Measurements from ENCODE around the gene MMP21.

Gene MMP21

GRCh38 chr10:125747417-125747816 lies 28.2 kb downstream of the MMP21 start:
- H3K79me2 ChIP-seq (ENCODE audit: insufficient read depth, low read depth) = no peaks in the 10 kb centered on the region
- H3K9ac ChIP-seq = no peak overlapping the region
- H3K27me3 ChIP-seq (ENCODE audit: insufficient read depth, low read depth) = no peaks in the 10 kb centered on the region
- H3K27ac ChIP-seq = no peak overlapping the region
- H2AFZ ChIP-seq (ENCODE audit: low read depth) = no peak overlapping the region
- TF ChIP-seq CTCF (conservative IDR thresholded peaks at IDR 0.05; ENCODE audit: low read depth, low read length) = no peak
- H3K4me1 ChIP-seq (ENCODE audit: low read depth, poor library complexity, severe bottlenecking) = no peaks in the 10 kb centered on the region
- H3K4me3 ChIP-seq (IDR thresholded peaks at IDR 0.05; ENCODE audit: insufficient read depth, low read depth, low read length) = no peak overlapping the region
- H3K36me3 ChIP-seq (ENCODE audit: insufficient read depth) = peaks cover 8% of the 10 kb centered on the region; the same call in 1 of the 2 replicates
- no peak overlapping the region for H3K4me2 ChIP-seq
- no peaks in the 10 kb centered on the region for H4K20me1 ChIP-seq (ENCODE audit: insufficient read depth)

GRCh38 chr10:125744909-125745308 lies 30.7 kb downstream of the MMP21 start:
- TF ChIP-seq CTCF (conservative IDR thresholded peaks at IDR 0.05; ENCODE audit: low read depth, low read length) = no peak
- Histone ChIP-seq H3K27me3 (ENCODE audit: insufficient read depth, low read depth) (no peaks in the 10 kb centered on the region), H3K9ac (no peak overlapping the region), H3K27ac (no peak overlapping the region), H3K36me3 (ENCODE audit: insufficient read depth) (peaks cover 8% of the 10 kb centered on the region; the same call in 1 of the 2 replicates), H3K4me3 (IDR thresholded peaks at IDR 0.05; ENCODE audit: insufficient read depth, low read depth, low read length) (no peak overlapping the region), H3K4me1 (ENCODE audit: low read depth, poor library complexity, severe bottlenecking) (no peaks in the 10 kb centered on the region), H2AFZ (ENCODE audit: low read depth) (no peak overlapping the region), H3K79me2 (ENCODE audit: insufficient read depth, low read depth) (no peaks in the 10 kb centered on the region), H3K4me2 (no peak overlapping the region), H4K20me1 (ENCODE audit: insufficient read depth) (no peaks in the 10 kb centered on the region)

GRCh38 chr10:125742465-125742864 lies 33.2 kb downstream of the MMP21 start:
- H3K27ac ChIP-seq = no peak overlapping the region
- H3K79me2 ChIP-seq (ENCODE audit: insufficient read depth, low read depth) = no peaks in the 10 kb centered on the region
- H3K4me1 ChIP-seq (ENCODE audit: low read depth, poor library complexity, severe bottlenecking) = no peaks in the 10 kb centered on the region
- H3K4me3 ChIP-seq (IDR thresholded peaks at IDR 0.05; ENCODE audit: insufficient read depth, low read depth, low read length) = no peak overlapping the region
- no peak for TF ChIP-seq CTCF (conservative IDR thresholded peaks at IDR 0.05; ENCODE audit: low read depth, low read length)
- H3K4me2 ChIP-seq = no peak overlapping the region
- H2AFZ ChIP-seq (ENCODE audit: low read depth) = no peak overlapping the region
- peaks cover 17% of the 10 kb centered on the region; the same call in 1 of the 2 replicates for H3K36me3 ChIP-seq (ENCODE audit: insufficient read depth)
- H3K27me3 ChIP-seq (ENCODE audit: insufficient read depth, low read depth) = no peaks in the 10 kb centered on the region
- no peaks in the 10 kb centered on the region for H4K20me1 ChIP-seq (ENCODE audit: insufficient read depth)
- no peak overlapping the region for H3K9ac ChIP-seq

GRCh38 chr10:125739994-125740679 lies 35.5 kb downstream of the MMP21 start:
- H4K20me1 ChIP-seq (ENCODE audit: insufficient read depth) = no peaks in the 10 kb centered on the region
- peaks cover 17% of the 10 kb centered on the region; the same call in 1 of the 2 replicates for H3K36me3 ChIP-seq (ENCODE audit: insufficient read depth)
- no peak overlapping the region for H3K4me3 ChIP-seq (IDR thresholded peaks at IDR 0.05; ENCODE audit: insufficient read depth, low read depth, low read length)
- H3K4me1 ChIP-seq (ENCODE audit: low read depth, poor library complexity, severe bottlenecking) = no peaks in the 10 kb centered on the region
- no peak for TF ChIP-seq CTCF (conservative IDR thresholded peaks at IDR 0.05; ENCODE audit: low read depth, low read length)
- no peak overlapping the region for H3K4me2 ChIP-seq
- no peaks in the 10 kb centered on the region for H3K79me2 ChIP-seq (ENCODE audit: insufficient read depth, low read depth)
- H3K27ac ChIP-seq = no peak overlapping the region
- no peak overlapping the region for H3K9ac ChIP-seq
- H3K27me3 ChIP-seq (ENCODE audit: insufficient read depth, low read depth) = no peaks in the 10 kb centered on the region
- H2AFZ ChIP-seq (ENCODE audit: low read depth) = no peak overlapping the region

Measured in KMS-11 (cell line).